T follicular helper cell (primary cell): Measurements from ENCODE around the gene IL5.

Experiments
- DNase-seq: peaks from one replicate; pipeline ENCODE4 v3.0.0-alpha.2; 2020; ENCODE audit warnings: low read depth

The IL5 gene

DNA sequence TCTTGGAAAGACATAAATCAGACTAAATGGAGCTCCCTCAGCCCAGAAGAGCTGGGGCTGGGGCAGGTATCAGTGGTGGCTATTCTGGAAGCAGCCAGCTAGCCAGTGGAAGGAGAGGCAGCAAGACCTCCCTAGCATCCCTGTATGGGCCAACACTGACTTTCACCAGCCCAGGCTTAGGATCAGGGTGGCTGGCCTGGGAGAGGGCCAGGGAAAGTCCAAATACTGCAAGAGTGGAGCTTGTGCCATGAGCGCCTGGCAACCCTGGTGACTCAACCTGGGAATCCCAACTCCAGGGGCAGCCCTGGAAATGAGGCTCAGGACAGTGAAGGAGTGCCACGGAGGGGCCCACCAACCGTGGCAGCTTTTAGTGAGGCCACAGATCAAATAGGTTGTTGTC lies 45.2 kb downstream of the IL5 start:
- no peak for DNase-seq

DNA sequence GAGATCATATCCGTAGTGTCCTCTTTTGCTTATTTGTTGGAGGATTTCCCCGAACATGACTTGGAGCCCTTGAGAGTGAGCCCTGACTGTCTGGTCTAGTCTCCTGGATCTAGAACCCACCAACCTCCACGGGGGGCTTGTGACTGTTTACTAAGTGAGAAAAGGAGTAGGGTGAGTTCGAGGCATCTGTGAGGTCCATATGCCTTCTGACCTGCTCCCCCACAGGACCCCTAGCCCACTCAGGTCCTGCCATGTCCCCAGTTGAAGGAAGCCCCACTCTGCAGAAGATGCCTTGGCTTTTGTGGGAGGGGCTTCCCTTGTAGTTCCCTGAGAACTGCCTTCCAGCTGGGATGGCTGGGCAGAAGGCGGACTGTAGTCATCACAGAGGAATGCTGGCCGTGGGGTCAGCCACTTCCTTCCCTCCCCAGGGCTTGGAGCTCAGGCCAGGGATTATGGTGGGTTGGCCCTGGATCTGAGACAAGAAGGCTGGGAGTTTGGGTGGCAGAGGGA lies 45.8 kb downstream of the IL5 start:
- no peak for DNase-seq

DNA sequence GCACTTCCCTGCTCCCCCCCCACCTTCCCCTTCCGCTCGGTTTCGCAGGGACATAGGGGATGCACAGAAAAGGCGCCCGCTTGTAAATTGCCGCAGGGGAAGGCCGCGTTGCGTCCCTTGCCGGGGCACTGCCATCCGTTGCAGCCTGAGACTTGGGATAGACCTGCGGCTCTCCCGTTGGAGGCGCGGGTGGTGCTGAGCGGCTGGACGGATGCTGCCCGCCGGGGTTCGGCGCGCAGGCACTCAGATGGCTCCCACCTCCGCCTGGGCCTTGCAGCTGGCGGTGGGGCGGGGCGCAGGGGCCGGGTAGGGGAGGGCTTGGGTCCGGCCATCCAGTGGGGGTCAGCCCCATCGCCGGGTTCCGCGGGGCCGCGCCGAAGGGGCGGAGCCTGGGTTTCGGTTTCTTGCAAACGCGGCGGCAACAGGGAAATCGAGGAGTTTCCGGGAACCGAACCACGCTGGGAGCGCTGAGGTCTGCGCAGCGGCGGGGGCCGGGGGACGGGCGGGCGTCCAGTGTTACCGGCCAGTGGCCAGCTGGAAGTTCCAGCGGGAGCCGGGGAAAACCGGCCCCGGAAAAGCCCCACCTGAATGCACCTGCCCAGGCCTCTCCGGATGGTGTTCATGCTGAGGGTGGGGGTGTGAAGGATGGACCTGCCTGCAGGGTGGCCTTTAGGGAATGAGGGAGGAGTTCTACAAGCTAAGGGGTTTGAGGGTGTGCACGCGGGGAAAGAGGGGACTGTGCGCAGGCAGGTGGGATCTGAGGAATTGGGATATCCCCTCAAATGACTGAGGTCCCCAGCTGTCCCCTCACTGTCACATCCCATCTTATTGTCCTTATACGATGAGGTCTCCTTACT lies 46.5 kb downstream of the IL5 start:
- DNase-seq = no peak

DNA sequence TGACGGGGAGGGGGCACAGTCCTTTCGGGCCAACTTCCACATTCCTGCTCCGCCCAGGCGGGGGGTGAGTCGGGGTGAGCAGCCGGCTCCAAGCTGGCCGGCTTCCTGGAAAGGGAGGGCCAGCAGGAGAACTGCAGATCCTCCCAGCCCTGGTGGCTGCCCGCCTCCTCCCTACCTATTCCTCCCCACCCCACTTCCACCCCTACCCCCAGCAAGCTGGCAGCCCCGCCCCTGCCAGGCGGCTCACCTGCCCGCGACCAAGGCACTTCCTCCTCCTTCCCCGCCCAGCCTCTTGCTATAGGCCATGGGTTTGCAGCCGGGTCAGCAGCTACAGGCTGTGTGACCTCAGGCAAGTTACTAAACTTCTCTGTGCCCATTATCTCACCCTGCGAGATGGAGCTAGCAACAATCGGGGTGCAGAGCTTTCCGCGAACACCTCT lies 47.1 kb downstream of the IL5 start:
- DNase-seq = peak; percentile 76

DNA sequence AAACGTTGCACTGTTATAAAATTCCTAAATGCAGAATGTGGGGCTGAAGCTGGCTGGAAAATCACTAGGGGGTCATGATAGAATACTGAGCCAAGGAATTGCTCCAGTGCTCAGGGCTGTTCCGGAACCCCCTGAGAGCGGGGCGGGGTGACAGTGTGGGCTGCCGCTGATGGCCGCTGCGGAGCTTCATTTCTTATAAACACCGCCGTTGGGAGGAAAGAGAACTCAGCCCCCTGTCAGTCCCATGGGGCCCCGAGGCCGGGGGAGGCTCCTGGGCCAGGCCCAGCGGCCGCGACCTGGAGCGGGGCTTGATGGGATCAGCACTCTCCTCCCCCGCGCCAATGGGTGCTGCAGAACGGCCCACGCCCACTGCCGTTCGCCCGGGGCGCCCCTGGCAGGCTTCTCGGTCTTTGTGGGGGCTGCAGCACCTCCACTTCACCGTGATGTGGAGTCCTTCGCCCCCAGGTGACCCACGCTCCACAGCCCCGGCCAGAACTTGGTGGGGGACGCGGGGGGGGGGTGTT lies 47.6 kb downstream of the IL5 start:
- DNase-seq = no peak

DNA sequence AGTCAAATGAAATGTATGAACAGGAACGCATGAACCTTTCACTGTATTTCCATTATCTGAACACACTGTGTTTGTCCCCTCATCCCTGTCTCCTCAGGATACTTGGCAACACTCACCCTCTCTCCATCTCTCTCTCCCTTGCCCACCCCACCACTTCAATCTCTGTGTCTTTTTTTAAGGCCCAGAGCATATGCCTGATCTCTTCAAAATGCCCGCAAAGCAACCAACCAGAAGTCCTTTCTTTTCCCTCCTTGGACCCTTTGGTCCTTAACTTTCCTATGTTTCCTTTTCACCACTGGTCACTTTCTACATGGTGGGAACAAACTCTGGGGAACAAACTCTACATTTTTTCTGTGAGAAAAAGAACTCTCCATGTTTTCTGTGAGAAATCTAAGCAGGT lies 49.5 kb downstream of the IL5 start:
- no peak for DNase-seq

DNA sequence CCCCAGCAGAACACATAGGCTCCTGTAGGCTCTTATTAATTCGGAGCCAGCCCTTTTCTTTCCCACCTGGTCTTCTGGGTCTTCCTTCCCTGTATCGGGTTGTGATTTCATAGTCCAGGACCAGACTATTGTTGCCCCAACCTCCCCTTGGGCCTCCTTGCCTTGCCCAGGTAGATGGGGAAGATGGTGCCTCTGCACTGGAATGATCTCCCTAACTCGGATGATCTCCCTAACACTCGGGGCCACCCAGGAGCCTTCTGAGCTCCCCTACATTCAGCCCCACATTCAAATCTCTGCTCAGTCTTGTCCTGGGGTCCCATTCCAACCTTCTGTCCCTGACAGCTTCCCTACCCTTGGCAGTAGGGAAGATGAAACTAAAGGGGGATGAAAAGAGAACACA lies 50.1 kb downstream of the IL5 start:
- DNase-seq = no peak

DNA sequence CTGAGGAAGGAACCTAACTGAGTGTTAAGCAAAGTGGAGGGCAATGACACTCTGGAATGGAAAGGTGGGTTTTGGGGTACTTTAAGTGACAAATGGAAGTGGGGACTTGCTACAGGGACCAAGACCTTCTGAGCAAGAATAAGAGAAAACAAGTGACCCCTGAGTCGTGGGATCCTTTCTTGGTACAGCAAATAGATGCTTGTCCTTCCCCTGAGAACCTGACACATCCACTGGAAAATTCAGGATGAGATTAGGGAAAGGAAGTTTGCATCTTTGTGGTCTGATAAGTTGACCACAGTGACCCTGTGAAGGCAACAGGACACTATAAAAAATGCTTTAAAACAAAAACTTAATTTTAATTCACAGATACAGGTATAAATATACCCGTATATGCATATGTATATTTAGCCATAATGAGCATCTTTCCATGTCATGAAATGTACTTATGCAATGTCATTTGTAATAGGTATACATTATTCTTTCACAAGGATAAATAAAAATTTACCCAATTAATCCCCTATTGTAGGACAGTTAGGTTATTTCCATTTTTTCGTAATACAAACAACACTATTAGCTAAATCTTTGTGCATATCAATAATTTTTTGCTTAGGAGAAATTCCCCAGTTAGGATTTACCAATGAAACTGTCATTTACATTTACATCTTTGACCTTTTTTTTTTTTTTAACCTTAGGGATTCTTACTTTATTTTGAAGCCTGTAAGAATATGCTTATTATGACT lies 50.8 kb downstream of the IL5 start:
- DNase-seq = no peak
